Activated naive CD8-positive, alpha-beta T cell treated with anti-CD3 and anti-CD28 coated beads for 36 hours (primary cell): ENCODE data around the gene SYTL5. TPM values are rescaled to one million over a fixed set of nuclear protein-coding genes. Genes with fewer than 3 reads are reported as not detected.

Experiments used
- DNase-seq: peaks from one replicate; pipeline ENCODE4 v3.0.0; 2021
- H3K27ac Mint-ChIP-seq: one replicate; pipeline ENCODE4 v1.8.0; 2022; ENCODE audit warnings: mild to moderate bottlenecking, moderate library complexity, mixed read lengths
- H3K27me3 Mint-ChIP-seq: one replicate; pipeline ENCODE4 v1.8.0; 2022; ENCODE audit warnings: mild to moderate bottlenecking, mixed read lengths
- H3K36me3 Mint-ChIP-seq: one replicate; pipeline ENCODE4 v1.8.0; 2021; ENCODE audit warnings: mild to moderate bottlenecking, mixed read lengths
- H3K4me1 Mint-ChIP-seq: one replicate; pipeline ENCODE4 v1.8.0; 2021; ENCODE audit warnings: mixed read lengths
- H3K4me3 Mint-ChIP-seq: one replicate; pipeline ENCODE4 v1.8.0; 2022; ENCODE audit warnings: mild to moderate bottlenecking, moderate library complexity, mixed read lengths
- H3K9me3 Mint-ChIP-seq: one replicate; pipeline ENCODE4 v1.8.0; 2022; ENCODE audit warnings: mixed read lengths
- total RNA-seq, 2 experiments: library from RNA; stranded (reverse); gene quantifications; one replicate each; pipeline ENCODE4 v1.2.3, GENCODE V29; 2021

SYTL5 gene
- total RNA-seq, 2 experiments from 2014 or later, result not detected

DNA sequence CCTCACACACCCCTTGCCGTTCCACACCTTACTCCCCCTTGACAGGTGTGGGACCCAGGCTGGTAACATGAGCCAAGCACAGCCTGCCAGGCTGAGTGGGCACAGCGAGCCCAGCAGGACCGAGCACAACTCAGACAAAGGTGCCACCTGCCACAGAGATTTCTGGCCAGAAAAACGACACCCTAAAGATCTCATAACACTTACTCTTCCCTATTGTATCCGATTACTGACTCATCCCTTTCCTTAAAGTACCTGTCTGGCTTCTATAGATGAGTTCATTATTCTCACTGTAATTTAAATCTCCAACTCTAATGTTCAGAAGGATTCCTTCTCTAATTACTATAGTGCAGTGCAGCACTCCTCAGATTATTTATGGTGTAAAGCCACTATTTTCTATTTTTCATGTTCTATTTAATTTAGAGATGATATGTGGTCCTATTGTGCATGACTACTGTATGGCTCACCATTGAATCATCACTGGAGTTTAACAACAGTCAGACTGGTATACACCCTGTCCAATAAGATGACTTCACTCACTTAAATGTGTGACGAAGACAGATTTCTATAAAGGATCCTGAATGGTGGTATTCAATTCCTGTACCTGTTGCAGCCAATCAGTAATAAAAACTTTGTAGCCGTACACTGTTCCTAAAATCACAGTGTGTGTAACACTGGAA, 7.6 kb upstream of the SYTL5 start:
- H3K4me1 Mint-ChIP-seq, result no peaks in the 10 kb centered on the region
- H3K27ac Mint-ChIP-seq, result no peak overlapping the region
- peaks cover 3% of the 10 kb centered on the region for H3K9me3 Mint-ChIP-seq
- H3K4me3 Mint-ChIP-seq, result no peak overlapping the region
- H3K36me3 Mint-ChIP-seq, result no peaks in the 10 kb centered on the region
- H3K27me3 Mint-ChIP-seq, result no peaks in the 10 kb centered on the region
- DNase-seq, result no peak

DNA sequence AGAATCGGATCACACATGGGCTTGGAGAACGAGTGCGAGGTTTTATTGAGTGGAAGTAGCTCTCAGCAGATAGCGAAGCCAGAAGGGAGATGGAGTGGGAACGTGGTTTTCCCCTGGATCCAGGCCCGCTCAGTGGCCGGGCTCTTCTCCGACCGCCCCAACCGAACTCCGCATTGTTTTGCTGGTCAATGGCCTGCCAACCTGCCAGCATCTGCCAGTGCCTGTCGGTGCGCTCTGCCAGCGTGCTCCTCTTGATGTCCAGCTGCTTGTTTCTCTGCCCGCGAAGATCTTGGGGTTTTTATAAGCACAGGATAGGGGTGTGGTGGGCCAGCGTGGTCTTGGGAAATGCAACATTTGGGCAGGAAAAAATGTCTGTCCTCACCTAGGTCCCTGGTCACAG, 5.6 kb upstream of the SYTL5 start:
- H3K36me3 Mint-ChIP-seq, result no peaks in the 10 kb centered on the region
- DNase-seq, result no peak
- H3K27ac Mint-ChIP-seq, result no peak overlapping the region
- H3K4me1 Mint-ChIP-seq, result no peaks in the 10 kb centered on the region
- no peaks in the 10 kb centered on the region for H3K27me3 Mint-ChIP-seq
- no peak overlapping the region for H3K4me3 Mint-ChIP-seq
- peaks cover 5% of the 10 kb centered on the region for H3K9me3 Mint-ChIP-seq

DNA sequence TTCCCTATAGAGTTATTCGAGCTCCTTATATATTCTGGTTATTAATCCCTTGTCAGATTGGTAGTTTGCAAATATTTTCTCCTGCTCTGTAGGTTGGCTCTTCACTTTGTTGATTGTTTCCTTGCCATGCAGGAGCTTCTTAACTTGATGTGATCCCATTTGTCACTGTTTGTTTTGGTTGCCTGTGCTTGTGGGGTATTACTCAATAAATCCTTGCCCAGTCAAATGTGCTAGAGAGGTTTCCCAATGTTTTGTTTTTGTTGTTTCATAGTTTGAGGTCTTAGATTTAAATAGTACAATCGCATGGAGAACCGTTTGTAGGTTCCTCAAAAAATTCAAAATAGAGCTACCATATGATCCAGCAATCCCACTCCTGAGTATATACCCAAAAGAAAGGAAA, 2.3 kb upstream of the SYTL5 start:
- peaks cover 5% of the 10 kb centered on the region for H3K9me3 Mint-ChIP-seq
- peaks cover 4% of the 10 kb centered on the region for H3K27me3 Mint-ChIP-seq
- H3K27ac Mint-ChIP-seq, result no peak overlapping the region
- no peaks in the 10 kb centered on the region for H3K36me3 Mint-ChIP-seq
- no peak for DNase-seq
- H3K4me1 Mint-ChIP-seq, result no peaks in the 10 kb centered on the region
- H3K4me3 Mint-ChIP-seq, result no peak overlapping the region

DNA sequence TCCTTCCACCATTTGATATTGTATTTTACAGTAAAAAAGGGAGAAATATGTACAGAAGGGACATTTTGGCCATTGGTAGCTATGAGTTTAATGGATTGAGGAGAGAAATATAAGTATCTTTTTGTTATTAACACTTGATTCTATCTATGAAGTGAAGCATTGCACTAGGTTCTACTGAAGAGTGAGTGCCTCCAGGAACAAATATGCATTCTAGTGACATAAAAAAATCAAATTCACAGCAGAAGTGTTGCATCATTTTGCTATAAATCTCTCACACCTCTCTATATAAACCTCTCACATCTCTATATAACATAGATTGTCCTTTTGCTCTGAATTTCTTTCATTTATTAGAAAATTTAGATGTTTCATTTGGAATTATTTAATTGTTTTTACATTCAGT, 425 bp downstream of the SYTL5 start:
- no peak for DNase-seq
- no peaks in the 10 kb centered on the region for H3K4me1 Mint-ChIP-seq
- H3K9me3 Mint-ChIP-seq, result peaks cover 2% of the 10 kb centered on the region
- H3K27me3 Mint-ChIP-seq, result peaks cover 10% of the 10 kb centered on the region
- H3K4me3 Mint-ChIP-seq, result no peak overlapping the region
- H3K36me3 Mint-ChIP-seq, result no peaks in the 10 kb centered on the region
- H3K27ac Mint-ChIP-seq, result no peak overlapping the region

DNA sequence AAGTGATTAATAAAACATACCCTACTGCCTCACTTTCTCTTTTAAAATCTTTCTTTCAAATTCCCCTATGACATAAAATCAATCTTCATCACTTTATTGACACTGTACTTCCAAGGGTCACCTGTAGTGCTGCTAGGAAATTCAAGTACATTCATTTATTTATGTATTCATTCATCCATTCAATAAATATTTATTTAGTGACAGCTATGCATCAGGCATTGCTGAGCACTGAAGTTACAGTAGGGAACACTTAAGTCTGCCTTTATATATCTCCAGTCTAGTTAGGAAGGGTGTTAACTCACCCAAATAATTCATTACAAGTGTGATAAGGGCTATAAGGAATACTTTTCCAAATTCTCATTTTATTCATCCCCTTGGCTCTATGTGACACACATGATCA, 2.3 kb downstream of the SYTL5 start:
- peaks cover 2% of the 10 kb centered on the region for H3K9me3 Mint-ChIP-seq
- H3K36me3 Mint-ChIP-seq, result no peaks in the 10 kb centered on the region
- peaks cover 13% of the 10 kb centered on the region for H3K27me3 Mint-ChIP-seq
- no peak for DNase-seq
- no peaks in the 10 kb centered on the region for H3K4me1 Mint-ChIP-seq
- no peak overlapping the region for H3K27ac Mint-ChIP-seq
- no peak overlapping the region for H3K4me3 Mint-ChIP-seq

DNA sequence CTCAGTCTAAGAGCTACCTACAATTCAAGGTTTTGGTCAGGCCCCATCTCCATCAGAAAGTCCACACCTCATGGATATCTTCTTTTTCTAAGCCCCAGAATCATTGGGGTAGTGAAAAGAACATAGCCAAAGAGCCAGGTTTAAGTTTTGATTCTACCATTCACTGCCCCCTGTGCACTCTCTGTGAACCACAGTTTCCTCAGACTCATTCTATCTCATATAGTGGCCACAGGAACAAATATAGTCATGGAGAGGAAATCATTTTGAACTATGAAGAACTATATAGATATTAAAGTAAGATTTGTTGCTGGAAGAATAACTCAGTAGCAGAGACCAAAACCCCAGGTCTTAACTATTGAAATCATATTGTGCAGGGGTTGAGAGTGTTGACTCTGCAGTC, 3.3 kb downstream of the SYTL5 start:
- no peaks in the 10 kb centered on the region for H3K36me3 Mint-ChIP-seq
- no peak overlapping the region for H3K27ac Mint-ChIP-seq
- peaks cover 13% of the 10 kb centered on the region for H3K27me3 Mint-ChIP-seq
- H3K4me1 Mint-ChIP-seq, result no peaks in the 10 kb centered on the region
- H3K4me3 Mint-ChIP-seq, result no peak overlapping the region
- no peak for DNase-seq
- H3K9me3 Mint-ChIP-seq, result peaks cover under 1% of the 10 kb centered on the region

DNA sequence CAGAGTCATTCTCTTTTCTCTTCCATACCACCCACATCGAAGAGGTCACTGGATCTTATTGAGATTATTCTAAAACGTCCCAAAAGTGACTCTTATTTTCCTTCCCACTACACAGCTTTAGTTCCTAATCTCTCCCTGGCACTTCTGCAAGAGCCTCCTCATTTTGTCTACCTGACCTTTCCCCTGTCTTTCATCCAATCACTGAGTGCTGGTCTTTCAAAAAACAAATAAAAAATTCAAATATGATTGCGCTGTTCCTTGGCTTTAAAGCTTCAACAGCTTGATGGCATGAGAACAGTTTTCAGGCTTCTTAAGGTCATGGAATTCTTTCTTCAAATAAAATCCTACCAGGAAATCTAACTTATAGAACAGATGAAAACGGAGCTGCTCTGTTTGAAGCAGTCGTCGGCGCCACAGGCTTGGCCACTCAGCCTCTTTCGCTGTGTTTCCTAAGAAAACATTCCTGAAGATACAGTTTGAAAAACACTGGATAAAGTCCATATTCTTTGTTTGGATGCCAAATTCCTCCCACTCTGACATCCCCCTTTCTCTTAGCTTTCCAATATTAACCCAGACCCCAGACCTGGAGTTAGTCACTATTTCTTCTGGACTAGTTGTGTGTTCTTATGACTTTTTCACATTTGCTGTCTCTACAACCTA, 12.5 kb downstream of the SYTL5 start:
- Mint-ChIP-seq H3K27me3 (no peaks in the 10 kb centered on the region), H3K4me1 (no peaks in the 10 kb centered on the region), H3K27ac (no peak overlapping the region), H3K36me3 (no peaks in the 10 kb centered on the region), H3K4me3 (no peak overlapping the region), H3K9me3 (no peaks in the 10 kb centered on the region)
- no peak for DNase-seq

DNA sequence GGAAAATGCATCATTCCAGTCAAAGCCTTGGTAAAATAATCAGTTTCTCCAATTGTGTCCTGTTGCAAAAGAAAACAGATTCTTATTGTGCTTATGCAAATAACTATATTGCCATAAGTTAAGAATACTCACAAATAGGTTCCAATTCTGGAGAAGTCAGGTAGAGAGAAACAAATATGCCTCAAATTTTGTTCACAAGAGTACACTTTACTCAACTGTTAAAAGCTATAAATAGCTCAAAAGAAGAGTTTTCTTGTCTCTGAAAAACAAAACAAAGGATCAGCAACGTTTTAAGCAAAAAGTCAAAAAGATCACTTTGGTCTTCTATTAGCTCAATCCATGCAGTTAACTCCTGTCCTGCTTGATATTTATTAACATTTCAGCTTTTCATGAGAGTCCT, 21.9 kb downstream of the SYTL5 start:
- Mint-ChIP-seq H3K27me3 (no peaks in the 10 kb centered on the region), H3K36me3 (no peaks in the 10 kb centered on the region), H3K27ac (no peak overlapping the region), H3K9me3 (no peaks in the 10 kb centered on the region), H3K4me1 (no peaks in the 10 kb centered on the region), H3K4me3 (no peak overlapping the region)
- no peak for DNase-seq

DNA sequence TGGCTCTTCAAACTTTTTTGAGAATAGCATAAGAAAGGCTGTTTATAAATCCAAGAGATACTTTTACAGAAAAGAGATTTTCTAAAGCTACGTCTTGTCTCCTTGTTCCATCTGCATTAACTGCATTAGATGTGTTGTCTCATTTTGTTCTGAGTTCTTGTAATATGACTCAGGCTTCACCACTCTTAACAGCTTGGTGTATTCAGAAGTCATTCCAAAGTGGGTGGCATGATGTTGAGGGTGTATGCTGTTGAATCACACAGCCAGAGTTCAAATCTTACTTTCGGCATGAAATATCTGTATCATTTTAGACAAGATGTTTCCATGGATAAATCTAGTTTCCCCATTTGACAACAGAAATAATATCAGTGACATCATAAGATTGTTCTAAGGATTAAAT, 30.1 kb downstream of the SYTL5 start:
- H3K27ac Mint-ChIP-seq, result no peak overlapping the region
- H3K27me3 Mint-ChIP-seq, result no peaks in the 10 kb centered on the region
- no peaks in the 10 kb centered on the region for H3K9me3 Mint-ChIP-seq
- no peak overlapping the region for H3K4me3 Mint-ChIP-seq
- H3K36me3 Mint-ChIP-seq, result no peaks in the 10 kb centered on the region
- DNase-seq, result no peak
- no peaks in the 10 kb centered on the region for H3K4me1 Mint-ChIP-seq

DNA sequence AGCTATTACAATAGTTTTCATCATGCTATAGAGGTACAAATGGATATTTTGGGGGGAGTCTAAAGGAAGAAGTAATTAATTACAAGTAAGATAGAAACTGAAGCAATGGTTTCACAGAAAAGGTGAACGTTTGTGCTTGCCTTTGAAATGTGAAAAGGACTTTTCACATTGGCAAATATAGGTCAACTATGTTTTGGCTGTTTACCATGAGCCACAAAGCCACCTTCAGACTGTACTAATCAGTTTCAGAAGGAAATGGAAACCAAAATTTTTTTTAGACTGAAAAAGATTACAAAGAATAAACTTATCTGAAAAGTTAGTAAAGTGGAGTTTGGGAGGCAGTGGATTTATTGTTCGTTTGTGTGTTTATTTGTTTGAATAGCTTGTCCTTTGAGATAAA, 32.1 kb downstream of the SYTL5 start:
- Mint-ChIP-seq H3K36me3 (no peaks in the 10 kb centered on the region), H3K27ac (no peak overlapping the region), H3K4me3 (no peak overlapping the region), H3K4me1 (no peaks in the 10 kb centered on the region), H3K9me3 (no peaks in the 10 kb centered on the region), H3K27me3 (no peaks in the 10 kb centered on the region)
- no peak for DNase-seq

DNA sequence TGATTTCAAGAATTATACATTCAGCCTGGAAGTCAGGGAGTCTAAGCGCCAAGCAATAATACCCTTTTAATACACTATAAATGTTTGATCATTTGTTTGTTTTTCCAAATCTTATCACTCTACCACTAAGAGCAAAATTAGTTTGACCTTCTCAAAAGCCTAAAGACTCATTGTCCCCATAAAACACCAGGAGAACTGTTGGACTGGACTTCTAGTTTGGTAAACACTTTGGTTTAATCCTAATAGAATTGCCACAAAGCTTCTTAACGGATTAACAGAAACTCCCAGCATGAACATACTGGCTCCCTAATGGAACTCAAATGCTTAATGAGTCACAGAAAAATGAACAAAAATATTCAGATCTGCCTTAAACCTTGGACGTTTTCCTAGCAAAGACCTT, 34.9 kb downstream of the SYTL5 start:
- Mint-ChIP-seq H3K36me3 (no peaks in the 10 kb centered on the region), H3K9me3 (peaks cover 1% of the 10 kb centered on the region), H3K27me3 (peaks cover 5% of the 10 kb centered on the region), H3K4me1 (no peaks in the 10 kb centered on the region), H3K27ac (no peak overlapping the region), H3K4me3 (no peak overlapping the region)
- DNase-seq, result no peak

DNA sequence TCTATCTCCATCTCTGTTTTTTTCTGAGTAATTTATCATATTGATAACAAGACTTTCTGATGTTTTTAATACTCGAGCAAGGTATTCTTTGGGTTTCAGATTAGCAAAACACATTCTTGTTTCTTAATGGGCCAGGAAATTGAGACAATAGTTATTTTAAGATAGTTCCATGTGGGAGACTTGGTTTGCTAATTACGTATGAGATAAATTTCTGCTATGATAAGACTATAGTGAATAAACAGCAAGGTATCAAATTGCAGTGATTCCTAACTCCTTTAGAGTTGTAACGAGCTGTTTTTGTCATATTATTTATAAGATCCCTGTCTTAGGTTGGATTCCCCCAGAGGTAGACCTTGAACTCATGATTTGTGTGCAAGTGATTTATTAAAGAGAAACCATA, 38.3 kb downstream of the SYTL5 start:
- Mint-ChIP-seq H3K27ac (no peak overlapping the region), H3K27me3 (peaks cover 5% of the 10 kb centered on the region), H3K4me3 (no peak overlapping the region), H3K36me3 (no peaks in the 10 kb centered on the region), H3K4me1 (no peaks in the 10 kb centered on the region), H3K9me3 (peaks cover 1% of the 10 kb centered on the region)
- no peak for DNase-seq

DNA sequence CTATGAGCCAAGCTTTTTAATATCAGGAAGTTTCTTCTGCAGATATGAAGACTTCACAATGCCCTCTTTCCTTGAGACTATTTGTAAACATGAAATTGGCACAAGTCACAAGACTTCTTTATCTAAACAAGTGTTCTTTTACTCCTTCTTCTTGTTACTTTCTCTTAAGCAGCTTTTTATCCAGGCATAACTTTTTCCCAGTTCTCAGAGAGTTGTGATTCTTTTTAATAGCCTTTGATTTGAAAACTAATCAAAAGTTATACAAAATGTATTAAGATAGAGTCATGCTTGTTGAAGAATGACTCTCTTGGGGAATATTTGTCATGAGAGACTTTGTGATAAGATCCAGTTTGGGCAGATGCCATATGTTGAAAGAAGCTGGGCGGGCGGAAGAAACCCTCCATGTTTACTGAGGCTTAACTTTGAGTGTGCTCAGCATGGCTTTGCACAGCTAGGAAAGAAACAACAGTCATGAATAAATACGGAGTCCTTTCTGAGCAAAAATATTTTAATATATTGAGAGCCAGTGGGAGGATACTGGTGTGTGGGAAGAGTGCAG, 39.3 kb downstream of the SYTL5 start:
- H3K27ac Mint-ChIP-seq, result no peak overlapping the region
- H3K4me1 Mint-ChIP-seq, result no peaks in the 10 kb centered on the region

DNA sequence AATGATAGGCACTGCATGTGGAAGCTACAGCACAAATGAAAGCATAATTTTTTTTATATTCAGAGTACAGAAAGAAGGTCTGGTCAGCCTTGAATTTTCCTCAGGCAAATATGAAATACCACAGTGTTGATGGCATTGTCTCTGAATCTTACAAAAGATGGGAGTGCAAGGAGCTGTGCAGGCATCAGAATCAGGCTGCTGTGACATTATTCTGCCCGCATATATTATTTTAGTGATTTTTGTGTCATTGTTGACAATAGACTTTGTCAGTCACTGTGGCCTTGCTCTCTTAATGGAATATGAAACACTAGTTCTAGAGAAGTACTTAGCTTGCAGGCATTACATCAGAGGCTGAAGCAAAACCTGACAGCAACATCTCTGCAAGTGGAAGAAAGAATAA, 42.5 kb downstream of the SYTL5 start:
- H3K36me3 Mint-ChIP-seq, result no peaks in the 10 kb centered on the region
- no peaks in the 10 kb centered on the region for H3K4me1 Mint-ChIP-seq
- peaks cover 1% of the 10 kb centered on the region for H3K9me3 Mint-ChIP-seq
- no peak for DNase-seq
- H3K27me3 Mint-ChIP-seq, result peaks cover 5% of the 10 kb centered on the region
- H3K27ac Mint-ChIP-seq, result no peak overlapping the region
- H3K4me3 Mint-ChIP-seq, result no peak overlapping the region

More for the DNA sequence above, 39.3 kb downstream of the SYTL5 start:
- Mint-ChIP-seq H3K4me3 (no peak overlapping the region), H3K9me3 (peaks cover 1% of the 10 kb centered on the region), H3K36me3 (no peaks in the 10 kb centered on the region), H3K27me3 (peaks cover 5% of the 10 kb centered on the region)
- no peak for DNase-seq

DNA sequence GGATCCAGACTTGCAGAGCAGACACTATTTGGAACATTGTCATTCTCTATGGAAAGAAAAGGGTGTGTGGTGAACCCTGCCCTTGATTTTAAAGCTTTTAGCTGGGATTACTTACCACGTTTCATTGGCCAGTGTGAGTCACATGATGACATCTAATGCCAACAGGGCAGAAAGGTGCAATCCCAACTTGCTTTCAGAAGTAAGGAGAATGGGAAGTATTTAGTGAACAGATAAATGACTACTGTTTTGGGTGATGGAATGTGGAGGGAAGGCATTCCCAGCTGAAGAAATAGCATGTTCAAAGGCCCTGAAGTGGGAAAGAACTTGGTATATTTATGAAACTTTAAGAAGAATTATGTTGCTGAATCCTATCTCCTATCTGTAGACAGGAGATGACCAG, 44.5 kb downstream of the SYTL5 start:
- peaks cover 1% of the 10 kb centered on the region for H3K9me3 Mint-ChIP-seq
- H3K27ac Mint-ChIP-seq, result no peak overlapping the region
- no peaks in the 10 kb centered on the region for H3K4me1 Mint-ChIP-seq
- no peaks in the 10 kb centered on the region for H3K27me3 Mint-ChIP-seq
- DNase-seq, result no peak
- H3K4me3 Mint-ChIP-seq, result no peak overlapping the region
- H3K36me3 Mint-ChIP-seq, result no peaks in the 10 kb centered on the region

DNA sequence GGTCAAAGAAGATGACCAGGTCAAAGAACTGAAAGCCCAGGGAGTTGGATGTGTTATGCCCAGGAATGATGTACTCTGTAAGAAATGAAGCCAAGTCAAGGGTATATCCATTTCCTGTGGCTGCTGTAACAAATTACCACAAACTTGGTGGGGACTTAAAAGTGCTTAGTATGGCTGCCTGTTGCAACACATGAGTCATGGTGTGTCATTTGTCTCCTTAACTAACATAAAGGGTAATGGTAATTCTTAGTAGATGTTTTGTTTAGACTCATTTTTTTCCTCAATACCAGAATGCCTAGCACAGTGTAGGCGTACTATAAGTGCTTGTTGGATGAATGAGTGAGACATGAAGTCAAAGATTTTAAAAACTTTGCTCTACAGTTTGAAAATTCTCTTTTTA, 45.7 kb downstream of the SYTL5 start:
- H3K4me1 Mint-ChIP-seq, result no peaks in the 10 kb centered on the region
- DNase-seq, result no peak
- no peaks in the 10 kb centered on the region for H3K27me3 Mint-ChIP-seq
- H3K36me3 Mint-ChIP-seq, result no peaks in the 10 kb centered on the region
- no peak overlapping the region for H3K27ac Mint-ChIP-seq
- no peak overlapping the region for H3K4me3 Mint-ChIP-seq
- H3K9me3 Mint-ChIP-seq, result no peaks in the 10 kb centered on the region
